GM19043 (cell line): Measurements from ENCODE around the gene SDHAF2.

Source experiments
- ATAC-seq: cut with Tn5 transposase; IDR thresholded peaks from one replicate; pipeline ENCODE4 v1.9.1; 2021; ENCODE audit warnings: low read depth; ENCODE audit not compliant: unreplicated experiment

SDHAF2 gene

GRCh38 chr11:61495801-61496601, 66.1 kb downstream of the SDHAF2 start:
- no peak for ATAC-seq
